Subcutaneous abdominal adipose tissue (tissue), 5 donors: ENCODE data around the gene APBB2.

Experiments used
- H3K27ac ChIP-seq: one replicate; pipeline ENCODE4 v1.7.0; 2013; ENCODE audit warnings: low read depth, mild to moderate bottlenecking, inconsistent platforms, low read length, moderate library complexity
- H3K27me3 ChIP-seq, 5 donors: one replicate each; pipeline ENCODE4 v1.7.0; 2013; ENCODE audit warnings: low read length in 5 of 5, inconsistent platforms in 1 of 5; ENCODE audit not compliant: control insufficient read depth in 5 of 5, insufficient read depth in 4 of 5
- H3K36me3 ChIP-seq, 5 donors: one replicate each; pipeline ENCODE4 v1.7.0; 2013; ENCODE audit warnings: low read length in 5 of 5; ENCODE audit not compliant: control insufficient read depth in 5 of 5, insufficient read depth in 5 of 5
- H3K4me1 ChIP-seq, 5 donors: one replicate each; pipeline ENCODE4 v1.7.0; 2013; ENCODE audit warnings: low read length in 5 of 5, mild to moderate bottlenecking in 3 of 5, moderate library complexity in 1 of 5; ENCODE audit not compliant: control insufficient read depth in 5 of 5, insufficient read depth in 5 of 5
- H3K4me3 ChIP-seq, 5 donors: one replicate each; pipeline ENCODE4 v1.7.0; 2013; ENCODE audit warnings: low read length in 5 of 5, low read depth in 1 of 5
- H3K9ac ChIP-seq, 5 donors: one replicate each; pipeline ENCODE4 v1.7.0; 2013; ENCODE audit warnings: low read length in 5 of 5, mild to moderate bottlenecking in 4 of 5, moderate library complexity in 3 of 5
- H3K9me3 ChIP-seq, 5 donors: one replicate each; pipeline ENCODE4 v1.7.0; 2013; ENCODE audit warnings: low read length in 5 of 5; ENCODE audit not compliant: control insufficient read depth in 5 of 5
- donor health status: healthy.
- donor health status: healthy.
- donor health status: healthy.
- donor health status: healthy.
- donor health status: healthy.

Gene APBB2

DNA sequence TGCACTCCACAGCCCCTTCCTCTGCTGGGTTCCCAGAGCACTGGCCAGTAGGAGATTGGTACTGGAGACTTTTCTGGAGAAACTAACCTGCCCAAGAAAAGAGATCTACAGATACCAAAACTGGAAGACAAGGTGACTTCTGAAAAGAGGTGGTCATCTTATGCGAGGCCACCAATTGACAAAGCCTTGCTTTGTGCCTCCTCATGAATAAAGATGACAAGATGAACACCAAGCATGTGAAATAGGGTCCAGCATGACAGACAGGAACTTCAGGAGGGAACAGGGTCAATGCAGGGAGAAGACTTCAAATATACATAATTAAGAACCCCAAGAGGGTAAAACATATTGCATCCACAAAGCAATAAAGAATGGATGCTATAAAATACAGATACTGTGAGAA lies 137.9 kb downstream of the APBB2 start:
- Histone ChIP-seq H3K4me3 (no peak overlapping the region), H3K36me3 (no peaks in the 10 kb centered on the region), H3K27me3 (no peaks in the 10 kb centered on the region), H3K9me3 (no peaks in the 10 kb centered on the region), H3K27ac (no peak overlapping the region), H3K9ac (no peak overlapping the region), H3K4me1 (peaks cover 4 to 14% (median 13%) of the 10 kb centered on the region in 5 donors)

DNA sequence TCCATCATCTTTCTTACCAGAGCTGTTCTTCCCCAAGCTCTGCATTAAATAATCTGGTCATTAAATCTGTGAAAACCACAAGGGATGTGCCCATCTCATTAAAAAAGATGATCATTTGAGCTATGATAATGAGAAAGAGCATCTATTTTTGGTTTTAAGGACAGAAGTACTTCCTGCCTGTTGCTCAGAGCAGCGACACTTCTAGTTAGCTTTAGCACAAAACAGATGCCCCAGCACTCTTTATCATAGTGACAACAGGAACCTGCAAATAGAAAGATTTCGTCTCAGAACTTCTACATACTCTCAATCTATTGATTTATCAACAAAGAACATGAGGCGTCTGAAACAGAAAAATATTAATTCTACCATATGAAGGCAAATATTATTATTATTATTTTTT lies 140.1 kb downstream of the APBB2 start:
- Histone ChIP-seq H3K27ac (no peak overlapping the region), H3K27me3 (no peaks in the 10 kb centered on the region), H3K9ac (no peak overlapping the region), H3K4me3 (no peak overlapping the region), H3K36me3 (no peaks in the 10 kb centered on the region), H3K4me1 (peaks cover 4 to 25% (median 18%) of the 10 kb centered on the region in 5 donors), H3K9me3 (no peaks in the 10 kb centered on the region)

DNA sequence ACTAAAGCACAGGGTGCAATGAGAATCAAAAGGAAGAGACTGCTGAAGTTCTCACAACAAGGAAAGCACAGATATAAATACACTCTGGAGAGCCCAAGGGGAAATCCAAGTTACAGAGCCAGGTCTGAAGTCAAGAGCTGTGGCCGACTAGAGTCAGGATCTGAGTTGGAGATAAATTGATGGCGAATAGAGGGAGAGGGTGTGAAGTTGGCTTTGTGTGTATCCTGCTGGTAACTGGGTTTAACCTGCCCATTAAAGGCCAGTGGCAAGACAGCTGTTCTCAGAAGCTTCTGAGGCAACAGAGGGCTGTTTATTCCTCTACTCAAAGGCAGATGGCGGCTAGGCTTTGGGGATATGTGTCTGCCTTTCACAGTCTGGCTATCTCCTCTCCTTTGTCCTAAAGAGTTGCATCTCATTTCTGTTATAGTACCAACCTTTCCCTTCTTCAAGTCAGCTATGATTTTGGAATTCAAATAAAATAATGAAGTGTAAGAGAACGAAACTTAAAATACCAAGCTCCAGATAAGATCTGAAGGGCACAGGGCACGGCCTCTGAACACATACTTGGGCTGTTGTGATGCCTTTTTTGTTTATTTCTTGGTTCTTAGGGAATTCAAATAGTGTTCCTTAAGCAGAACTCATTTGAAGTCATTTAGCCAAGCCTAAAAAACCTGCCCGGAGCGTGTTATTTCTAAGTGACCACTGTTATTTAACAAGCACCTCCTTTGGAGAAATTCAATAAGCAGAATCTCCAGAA lies 142.1 kb downstream of the APBB2 start:
- H3K4me3 ChIP-seq, result no peak overlapping the region
- no peaks in the 10 kb centered on the region for H3K9me3 ChIP-seq
- peaks cover 4 to 28% (median 16%) of the 10 kb centered on the region in 5 donors for H3K4me1 ChIP-seq
- no peaks in the 10 kb centered on the region for H3K36me3 ChIP-seq
- no peak overlapping the region for H3K9ac ChIP-seq
- H3K27me3 ChIP-seq, result no peaks in the 10 kb centered on the region
- no peak overlapping the region for H3K27ac ChIP-seq

DNA sequence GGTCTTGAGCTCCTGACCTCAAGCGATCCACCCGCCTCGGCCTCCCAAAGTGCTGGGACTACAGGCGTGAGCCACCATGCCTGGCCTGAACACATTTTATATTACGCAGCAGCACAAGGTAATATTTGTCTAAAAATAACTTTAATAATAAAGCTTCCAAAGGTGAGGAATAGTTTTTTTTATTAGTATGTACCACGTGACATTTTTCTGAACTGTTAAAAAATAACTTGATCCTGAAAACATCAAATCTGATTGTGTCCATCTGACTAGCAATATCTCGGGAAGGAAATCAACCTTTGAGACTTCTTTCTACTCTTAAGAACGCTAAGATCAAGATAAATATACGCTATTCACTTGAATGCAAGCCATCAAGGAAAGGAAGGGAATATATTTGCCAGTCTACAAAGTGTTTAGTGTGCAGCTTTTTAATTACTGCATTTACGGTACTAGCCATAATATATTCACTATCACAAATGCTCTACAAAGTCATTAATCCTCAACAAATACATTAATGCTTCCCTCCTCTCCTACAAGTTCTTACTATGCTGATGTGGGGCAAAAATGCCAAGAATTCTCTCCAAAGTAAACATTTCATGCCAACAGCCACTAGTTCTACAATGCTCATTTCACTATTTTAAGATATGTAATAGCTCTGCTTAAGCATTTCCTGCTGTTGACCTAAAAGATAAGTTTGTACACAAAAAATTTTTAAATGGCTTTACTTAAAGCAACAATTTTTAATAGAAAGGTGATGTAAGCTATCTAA lies 143.6 kb downstream of the APBB2 start:
- Histone ChIP-seq H3K27ac (no peak overlapping the region), H3K9me3 (no peaks in the 10 kb centered on the region), H3K4me3 (no peak overlapping the region), H3K36me3 (no peaks in the 10 kb centered on the region), H3K9ac (no peak overlapping the region), H3K27me3 (no peaks in the 10 kb centered on the region), H3K4me1 (peaks cover 4 to 28% (median 16%) of the 10 kb centered on the region in 5 donors)

GRCh38 chr4:41069838-41070237 lies 144.5 kb downstream of the APBB2 start:
- no peaks in the 10 kb centered on the region for H3K9me3 ChIP-seq
- H3K27me3 ChIP-seq, result no peaks in the 10 kb centered on the region
- H3K4me1 ChIP-seq, result peaks cover 4 to 29% (median 17%) of the 10 kb centered on the region in 5 donors
- H3K36me3 ChIP-seq, result no peaks in the 10 kb centered on the region
- H3K9ac ChIP-seq, result peak overlapping the region in 1 of 5 donors; percentile 7
- no peak overlapping the region for H3K4me3 ChIP-seq
- no peak overlapping the region for H3K27ac ChIP-seq

DNA sequence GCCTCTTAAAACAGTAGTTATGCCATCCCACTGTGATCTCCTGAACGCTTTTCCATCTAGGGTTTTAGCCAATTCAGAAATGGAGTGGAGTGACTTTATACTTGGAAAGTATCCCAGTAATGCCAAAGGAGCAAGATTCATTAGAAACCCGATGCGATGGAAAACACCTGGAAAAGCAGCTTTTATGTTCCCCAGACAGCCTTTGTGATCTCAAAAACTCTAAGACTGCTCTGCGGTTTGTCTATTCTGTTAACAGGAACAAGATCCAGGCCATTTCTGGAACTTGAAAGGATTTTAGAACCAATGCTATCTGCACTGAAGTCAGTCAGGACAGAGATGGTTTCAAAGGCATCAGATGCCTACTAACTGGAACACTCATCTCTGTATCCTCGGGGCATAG lies 145.1 kb downstream of the APBB2 start:
- peaks cover 4 to 35% (median 23%) of the 10 kb centered on the region in 5 donors for H3K4me1 ChIP-seq
- no peaks in the 10 kb centered on the region for H3K27me3 ChIP-seq
- no peak overlapping the region for H3K4me3 ChIP-seq
- no peak overlapping the region for H3K27ac ChIP-seq
- peak overlapping the region in 1 of 5 donors; percentile 7 for H3K9ac ChIP-seq
- no peaks in the 10 kb centered on the region for H3K9me3 ChIP-seq
- H3K36me3 ChIP-seq, result no peaks in the 10 kb centered on the region

DNA sequence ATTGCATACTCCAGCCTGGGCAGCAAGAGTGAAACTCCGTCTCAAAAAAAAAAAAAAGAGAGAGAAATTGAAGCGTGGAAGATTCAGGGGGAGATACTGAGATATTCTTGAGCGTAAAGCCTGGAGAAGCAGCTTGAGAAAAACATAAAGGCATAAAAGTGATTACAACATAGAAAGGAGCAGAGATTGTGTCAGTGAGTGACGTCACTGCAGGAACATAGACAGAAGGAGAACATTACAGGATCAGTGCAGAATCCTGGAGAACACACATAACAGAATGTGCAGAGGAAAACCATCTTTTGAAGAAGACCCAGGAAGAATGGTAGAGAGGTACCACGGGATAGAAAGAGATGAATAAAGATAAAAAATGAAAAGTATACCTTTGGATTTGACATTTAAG lies 147.0 kb downstream of the APBB2 start:
- no peaks in the 10 kb centered on the region for H3K27me3 ChIP-seq
- no peak overlapping the region for H3K4me3 ChIP-seq
- no peak overlapping the region for H3K9ac ChIP-seq
- peaks cover 4 to 33% (median 21%) of the 10 kb centered on the region in 5 donors for H3K4me1 ChIP-seq
- H3K36me3 ChIP-seq, result no peaks in the 10 kb centered on the region
- no peaks in the 10 kb centered on the region for H3K9me3 ChIP-seq
- no peak overlapping the region for H3K27ac ChIP-seq

DNA sequence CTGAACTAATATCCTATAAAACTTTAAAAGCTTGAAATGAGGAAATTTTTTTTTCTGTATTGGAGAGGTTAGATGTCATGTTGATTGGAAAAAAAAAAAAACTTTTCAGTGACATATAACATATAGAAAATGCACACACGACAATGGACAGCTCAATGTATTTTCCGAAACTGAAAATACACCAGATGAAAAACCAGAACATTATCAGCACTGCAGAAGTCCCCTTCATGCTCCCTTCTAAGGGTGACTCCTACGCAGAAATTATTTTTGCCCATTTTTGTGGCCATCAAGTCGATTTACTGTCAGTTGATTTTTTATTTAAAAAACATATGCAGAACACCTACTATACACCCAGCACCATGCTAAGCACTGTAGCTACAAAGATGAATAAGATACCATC lies 148.3 kb downstream of the APBB2 start:
- H3K4me1 ChIP-seq, result peaks cover 3 to 31% (median 18%) of the 10 kb centered on the region in 5 donors
- no peak overlapping the region for H3K4me3 ChIP-seq
- no peaks in the 10 kb centered on the region for H3K9me3 ChIP-seq

GRCh38 chr4:41065434-41066006 lies 148.8 kb downstream of the APBB2 start:
- H3K9me3 ChIP-seq, result no peaks in the 10 kb centered on the region
- no peak overlapping the region for H3K4me3 ChIP-seq
- H3K4me1 ChIP-seq, result peaks cover 3 to 31% (median 22%) of the 10 kb centered on the region in 5 donors

More for the DNA sequence above, 148.3 kb downstream of the APBB2 start:
- no peak overlapping the region for H3K27ac ChIP-seq
- peaks cover 0 to 2% (median 0%) of the 10 kb centered on the region in 5 donors for H3K36me3 ChIP-seq
- no peak overlapping the region for H3K9ac ChIP-seq
- H3K27me3 ChIP-seq, result no peaks in the 10 kb centered on the region

GRCh38 chr4:41064953-41065352 lies 149.4 kb downstream of the APBB2 start:
- Histone ChIP-seq H3K36me3 (peaks cover 0 to 2% (median 0%) of the 10 kb centered on the region in 5 donors), H3K4me1 (peaks cover 3 to 35% (median 28%) of the 10 kb centered on the region in 5 donors), H3K9me3 (no peaks in the 10 kb centered on the region), H3K9ac (no peak overlapping the region), H3K4me3 (no peak overlapping the region), H3K27me3 (no peaks in the 10 kb centered on the region), H3K27ac (no peak overlapping the region)

More at GRCh38 chr4:41065434-41066006, 148.8 kb downstream of the APBB2 start:
- peaks cover 0 to 2% (median 0%) of the 10 kb centered on the region in 5 donors for H3K36me3 ChIP-seq
- H3K27me3 ChIP-seq, result no peaks in the 10 kb centered on the region
- no peak overlapping the region for H3K9ac ChIP-seq
- H3K27ac ChIP-seq, result no peak overlapping the region
